Measurements from ENCODE around the gene FAM169A. TPM values are rescaled to one million over a fixed set of nuclear protein-coding genes. Genes with fewer than 3 reads are reported as not detected.
A peak's percentile ranks its signal among the peaks of the same experiment; 100 is the strongest.

Gene FAM169A
- total RNA-seq, 4 donors from 2014 or later: 0.19 to 0.96 (median 0.30) TPM

- no peak for DNase-seq (ENCODE audit: low spot score)
- no peak for ATAC-seq (ENCODE audit: low FRiP score)
- no peak for TF ChIP-seq CTCF (IDR thresholded peaks at IDR 0.05)
These were observed 79.3 kb downstream of the FAM169A start for GRCh38 chr5:74786851-74787250.

GRCh38 chr5:74778609-74779008 lies 87.6 kb downstream of the FAM169A start:
- DNase-seq (ENCODE audit: low spot score) (no peak), ATAC-seq (ENCODE audit: low FRiP score) (no peak)
- no peak for TF ChIP-seq CTCF (IDR thresholded peaks at IDR 0.05)

GRCh38 chr5:74772359-74772758 lies 93.8 kb downstream of the FAM169A start:
- TF ChIP-seq CTCF (IDR thresholded peaks at IDR 0.05): no peak
- ATAC-seq (ENCODE audit: low FRiP score) (no peak), DNase-seq (ENCODE audit: low spot score) (no peak)

- DNase-seq (ENCODE audit: low spot score): no peak
- peak; percentile 48 for ATAC-seq (ENCODE audit: low FRiP score)
- no peak for TF ChIP-seq CTCF (IDR thresholded peaks at IDR 0.05)
These were observed 98.6 kb downstream of the FAM169A start for GRCh38 chr5:74767579-74767913.

- TF ChIP-seq CTCF (IDR thresholded peaks at IDR 0.05): no peak
- DNase-seq (ENCODE audit: low spot score) (peak; percentile 63), ATAC-seq (ENCODE audit: low FRiP score) (peak; percentile 97)
These were observed 99.2 kb downstream of the FAM169A start, which contains the start of the genes GFM2 and NSA2 for GRCh38 chr5:74766849-74767578. TSS of gene GFM2 (minus strand) at chr5:74767117. CDS start at chr5:74763742, 3,375 bp downstream. TSS of gene NSA2 (plus strand) at chr5:74767249. CDS start at chr5:74767361, 112 bp downstream.

- DNase-seq (ENCODE audit: low spot score) (no peak), ATAC-seq (ENCODE audit: low FRiP score) (no peak)
- no peak for TF ChIP-seq CTCF (IDR thresholded peaks at IDR 0.05)
These were observed 99.8 kb downstream of the FAM169A start for GRCh38 chr5:74766418-74766848.

GRCh38 chr5:74765929-74766328 lies 100.3 kb downstream of the FAM169A start:
- TF ChIP-seq CTCF (IDR thresholded peaks at IDR 0.05): no peak
- no peak for DNase-seq (ENCODE audit: low spot score)
- ATAC-seq (ENCODE audit: low FRiP score): no peak

Data from omental fat pad (tissue), 4 donors.